Muscle of back (tissue), 11 donors: ENCODE data around the gene CIPC. TPM values are rescaled to one million over a fixed set of nuclear protein-coding genes. Genes with fewer than 3 reads are reported as not detected.

Experiments
- DNase-seq, 3 donors: peaks; one replicate each; pipeline versions ENCODE4 v3.0.0 to v3.0.0-alpha.2; 2013
- polyA plus RNA-seq, 10 donors: library from polyadenylated mRNA; unstranded; fragments of 120-200 nt; gene quantifications; one replicate each; pipeline ENCODE4 v1.2.1, GENCODE V29; 2013; ENCODE audit not compliant: insufficient read length in 10 of 10

Gene CIPC
- polyA plus RNA-seq, 10 donors, result 10.3 to 31.0 (median 20.9) TPM

- no peak for DNase-seq
Measured at GRCh38 chr14:77123381-77124325, 25.6 kb downstream of the CIPC start.

DNA sequence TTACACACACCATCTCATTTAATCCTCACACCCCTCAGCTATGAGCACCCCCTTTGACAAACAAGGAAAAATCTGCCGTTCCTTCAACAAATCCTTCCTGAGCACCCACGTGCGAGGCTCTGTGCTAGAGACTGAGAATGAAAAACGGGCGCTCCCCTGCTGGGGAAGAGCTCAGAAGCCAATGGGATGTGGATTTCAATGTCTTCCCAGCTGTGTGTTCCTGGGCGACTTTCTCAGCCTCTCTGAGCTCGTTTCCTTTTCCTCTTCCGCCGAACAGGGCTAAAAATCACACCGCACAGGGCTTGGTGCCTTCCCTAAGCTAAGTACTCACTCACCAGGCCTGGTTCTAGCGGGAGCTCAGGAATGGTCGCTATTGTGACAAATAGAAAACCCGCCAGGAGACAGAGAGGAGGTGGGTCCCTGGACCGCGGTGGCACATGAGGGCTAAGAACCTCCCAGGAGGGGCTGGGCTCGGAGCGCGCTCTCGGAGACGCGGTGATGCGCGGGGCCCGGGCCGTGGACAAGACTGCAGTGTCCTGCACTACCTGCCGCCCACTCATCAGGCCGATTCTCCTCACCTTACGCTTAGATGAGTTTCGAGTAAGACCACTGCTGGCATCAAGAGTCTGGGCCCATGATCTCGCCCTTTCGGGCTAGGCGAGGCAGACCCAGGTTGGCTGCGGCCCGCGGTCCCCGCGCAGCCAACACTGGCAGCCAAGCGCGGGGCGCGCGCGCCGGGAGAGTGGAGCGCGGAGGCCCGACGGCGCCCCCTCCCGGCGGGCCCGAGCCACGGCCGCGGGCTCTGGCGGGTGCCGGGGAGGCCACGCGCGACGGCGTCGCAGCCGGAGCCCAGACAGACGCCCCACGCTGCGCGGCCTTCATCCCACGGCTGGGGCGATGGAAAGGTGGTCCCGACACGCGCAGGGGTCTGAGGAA lies 26.6 kb downstream of the CIPC start:
- peak in 2 of 3 donors; percentile 49 to 68 for DNase-seq

- no peak for DNase-seq
Measured at GRCh38 chr14:77125281-77125801, 27.3 kb downstream of the CIPC start.

DNA sequence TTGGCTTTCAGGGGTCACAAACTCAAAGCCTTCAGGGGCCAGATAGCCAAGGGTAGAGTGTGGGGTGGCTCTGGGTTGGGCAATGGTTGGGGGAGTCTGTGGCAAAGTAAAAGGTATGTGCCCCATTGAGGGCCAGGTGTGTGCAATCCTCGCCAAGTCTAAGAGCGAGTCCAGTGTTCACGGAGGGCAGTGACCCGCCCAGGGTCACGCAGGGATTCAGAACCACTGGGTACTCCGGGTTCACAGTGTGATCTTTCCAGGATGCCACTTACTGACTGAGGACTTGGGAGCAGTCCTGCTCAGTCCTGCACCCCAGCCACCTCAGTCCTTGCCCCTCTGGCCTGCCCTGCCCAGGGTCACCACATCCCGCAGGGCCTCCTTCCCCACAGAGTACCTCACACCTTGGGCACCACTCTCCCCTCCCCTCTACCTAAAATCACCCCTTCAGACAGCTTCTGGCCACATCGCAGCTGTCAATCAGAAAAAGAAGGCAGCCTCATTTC lies 27.8 kb downstream of the CIPC start:
- no peak for DNase-seq

DNA sequence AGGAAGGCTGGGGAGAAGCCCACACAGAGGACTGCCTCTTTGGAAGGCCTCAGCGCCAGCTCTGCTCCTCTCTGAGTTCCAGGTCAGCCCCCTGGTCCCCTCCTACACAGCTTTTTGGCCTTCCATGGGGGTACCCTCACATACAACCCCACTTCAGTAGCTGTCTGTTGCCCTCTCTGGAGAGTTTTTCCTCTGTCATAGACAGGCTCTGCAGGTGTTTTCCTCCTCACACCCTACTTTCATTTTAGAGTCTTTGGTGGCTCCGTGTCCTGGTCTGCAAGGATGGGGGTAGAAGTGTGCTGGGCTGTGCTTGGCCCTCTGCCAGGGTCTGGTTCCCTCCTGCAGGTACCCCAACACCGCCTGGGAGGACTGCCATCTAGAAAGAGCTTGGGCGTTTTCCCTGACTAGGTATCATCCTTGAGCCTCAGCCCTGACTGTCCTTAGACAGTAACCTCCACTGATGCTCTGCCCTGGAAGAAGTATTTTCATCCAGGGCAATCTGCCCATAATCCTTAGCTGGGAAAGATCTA lies 28.5 kb downstream of the CIPC start:
- DNase-seq, result no peak

DNA sequence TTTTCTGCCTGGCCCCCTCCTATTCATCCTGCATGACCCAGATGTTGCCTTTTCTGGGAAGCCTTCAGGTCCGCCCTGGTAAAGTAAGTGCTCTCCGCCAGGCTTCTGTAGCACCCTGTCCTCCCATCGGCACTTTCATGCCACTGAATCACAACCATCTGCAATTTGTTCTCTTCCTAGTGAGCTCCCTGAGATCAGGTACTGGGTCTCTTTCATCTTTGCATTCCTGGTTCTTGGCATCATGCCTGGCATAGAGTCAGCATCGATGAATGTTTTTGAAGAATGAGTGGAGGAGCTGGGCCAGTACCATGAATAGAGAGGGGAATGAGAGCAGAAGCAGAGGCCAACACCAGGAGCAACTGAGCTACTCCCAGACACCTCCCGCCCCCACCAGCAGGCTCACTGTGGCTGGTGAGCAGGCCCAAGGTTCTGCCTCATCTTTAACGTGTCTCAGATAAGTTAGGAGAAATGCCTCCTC lies 30.4 kb downstream of the CIPC start:
- no peak for DNase-seq

- no peak for DNase-seq
Measured at GRCh38 chr14:77130386-77130785, 32.3 kb downstream of the CIPC start.

DNA sequence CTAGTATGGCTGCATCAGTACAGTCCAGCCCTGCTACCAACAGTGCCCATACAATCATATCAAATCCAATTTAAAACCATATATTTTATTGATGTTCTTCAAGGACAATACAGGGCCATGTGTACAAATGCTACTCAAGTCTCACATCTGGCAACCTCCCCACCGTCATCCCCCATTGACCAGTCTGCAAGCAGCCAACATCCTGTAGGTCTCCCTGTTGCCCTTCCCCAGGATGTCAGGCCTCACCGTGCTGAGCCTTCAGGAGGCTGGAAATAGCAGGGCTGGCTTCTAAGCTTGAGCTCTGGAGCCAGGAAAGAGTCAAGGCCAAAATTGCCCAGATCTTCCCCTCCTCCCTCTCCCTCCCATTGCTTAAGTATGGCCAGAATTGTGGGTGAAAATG lies 33.1 kb downstream of the CIPC start:
- DNase-seq, result no peak

DNA sequence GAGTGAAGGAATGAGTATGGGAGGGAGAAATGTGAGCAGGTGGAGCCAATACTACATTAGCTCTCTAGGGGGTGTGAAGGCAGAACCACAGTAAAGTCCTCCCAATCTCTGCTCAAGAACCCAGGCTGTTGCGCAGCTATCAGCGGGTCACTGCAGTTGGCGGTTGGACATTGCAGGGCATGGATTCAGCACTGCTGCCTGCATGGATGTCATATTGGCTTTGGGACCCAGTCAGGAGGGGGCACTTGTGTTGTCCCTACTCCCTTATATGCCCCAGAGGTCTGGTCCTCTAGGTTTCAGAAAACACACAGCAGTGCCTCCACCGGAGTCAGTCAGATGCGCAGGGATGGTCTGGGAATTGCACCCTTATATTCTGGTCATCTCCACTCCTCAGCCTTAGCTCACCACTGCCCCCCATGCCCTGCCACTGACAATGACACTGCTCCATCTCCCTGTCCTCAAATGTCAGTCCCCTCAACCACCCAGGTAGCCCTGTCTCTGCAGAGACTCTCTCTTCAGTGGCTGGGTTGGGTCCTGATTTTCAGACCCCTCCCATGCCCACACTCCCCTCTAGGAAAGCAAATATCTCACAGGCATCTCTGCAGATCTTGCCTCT lies 33.9 kb downstream of the CIPC start:
- DNase-seq, result no peak

DNA sequence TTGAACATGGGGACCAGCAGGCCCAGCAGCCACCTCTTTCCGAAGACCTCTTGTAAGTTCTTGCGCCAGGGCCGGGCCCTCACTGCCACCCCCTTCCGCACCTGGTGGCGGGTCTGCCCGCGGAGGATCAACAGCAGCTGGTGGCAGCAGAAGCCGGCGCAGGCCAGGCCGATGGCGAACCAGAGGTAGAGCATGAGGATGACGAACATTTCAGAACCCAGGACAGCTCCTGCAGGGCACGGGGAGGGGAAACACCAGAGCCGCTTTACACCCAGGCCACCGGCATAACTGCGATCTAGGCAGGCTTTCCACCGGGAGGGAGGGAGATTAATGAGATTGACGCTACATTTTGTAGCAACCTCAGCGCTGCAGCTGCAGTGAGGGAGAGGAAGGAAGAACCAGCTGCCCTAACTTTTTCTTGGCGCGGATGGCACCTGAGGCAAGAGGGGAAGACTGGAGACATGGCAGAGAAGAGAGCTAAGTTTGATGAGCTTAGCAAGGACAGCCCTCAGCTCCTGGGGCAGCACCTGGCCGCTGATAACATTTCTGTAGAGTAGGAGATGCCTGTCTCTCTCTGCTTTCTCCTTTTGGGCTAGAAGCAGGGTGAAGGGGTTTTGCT lies 35.8 kb downstream of the CIPC start:
- DNase-seq, result peak; percentile 65 to 88 (median 85)

GRCh38 chr14:77139022-77139421 lies 41.0 kb downstream of the CIPC start:
- DNase-seq, result no peak

DNA sequence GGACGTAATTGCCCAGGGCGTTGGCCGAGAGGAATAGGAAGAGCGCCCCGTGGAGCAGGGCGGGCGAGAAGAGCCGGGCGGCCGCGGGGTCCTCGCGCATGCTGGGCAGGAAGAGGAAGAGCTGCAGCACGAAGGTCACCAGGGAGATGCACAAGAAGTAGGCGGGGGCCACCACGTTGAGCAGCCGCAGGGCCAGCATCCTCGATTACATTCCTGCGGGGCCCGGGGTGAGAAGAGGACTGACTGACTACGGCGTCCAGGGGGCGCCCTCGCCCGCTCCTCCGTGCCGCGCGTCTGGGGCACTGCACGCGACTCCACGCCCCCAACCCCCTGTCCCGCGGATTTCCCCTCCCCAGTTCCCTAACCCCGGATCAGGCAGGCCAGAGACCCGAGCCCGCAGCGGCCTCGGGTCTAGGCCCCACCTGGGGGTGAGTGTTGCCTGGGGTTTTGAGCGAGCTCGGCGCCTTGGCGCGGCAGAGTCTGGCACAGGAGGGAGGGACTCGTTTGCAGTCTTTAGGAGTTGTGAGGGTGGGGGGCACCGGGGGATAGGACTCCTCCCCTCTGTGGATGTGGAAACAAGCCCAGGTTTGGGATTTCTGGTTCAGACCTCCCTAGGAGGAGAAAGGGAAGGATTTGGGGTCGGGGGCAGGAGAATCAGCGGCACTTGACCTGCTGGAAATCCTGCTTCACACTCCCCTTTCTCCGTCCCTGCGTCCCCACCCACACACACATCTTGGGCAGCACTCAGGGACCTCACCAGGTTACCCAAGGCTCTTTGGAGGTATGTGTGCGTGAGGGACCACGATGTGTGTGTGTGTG lies 41.7 kb downstream of the CIPC start:
- peak in 1 of 3 donors; percentile 23 for DNase-seq

- no peak for DNase-seq
Measured at GRCh38 chr14:77140359-77141213, 42.5 kb downstream of the CIPC start.

- peak in 1 of 3 donors; percentile 67 for DNase-seq
Measured at GRCh38 chr14:77141214-77142004, 43.4 kb downstream of the CIPC start, which contains the start of gene ZDHHC22. ZDHHC22 (minus strand) TSS chr14:77141791; CDS start chr14:77139738, 2,053 bp downstream.

- no peak for DNase-seq
Measured at GRCh38 chr14:77142005-77142800, 44.1 kb downstream of the CIPC start.

DNA sequence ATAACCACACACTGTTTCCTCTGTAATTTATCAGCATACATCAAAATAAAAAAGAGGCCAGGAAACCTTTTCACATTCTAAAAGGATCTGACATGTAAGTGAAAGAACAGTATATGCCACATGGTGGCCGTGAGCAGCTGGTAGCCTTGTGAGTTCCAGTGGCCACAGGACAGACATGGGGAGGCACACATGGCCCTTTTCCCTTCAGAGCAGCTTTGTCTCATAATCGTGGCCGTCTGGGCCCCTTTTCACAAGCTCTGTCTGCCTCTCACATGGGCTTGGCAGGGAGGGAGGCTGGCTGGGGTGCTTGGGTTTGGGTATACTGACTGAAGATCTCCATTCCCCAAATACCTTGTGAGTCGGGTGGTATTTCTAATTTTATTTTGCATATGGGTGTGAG lies 45.0 kb downstream of the CIPC start:
- no peak for DNase-seq
